ENCODE results near the gene ECD.

GRCh38 chr10:73141603-73142002 lies 26.2 kb downstream of the ECD start:
- TF ChIP-seq POLR2A (IDR thresholded peaks at IDR 0.05) = no peak
- no peak for TF ChIP-seq CTCF (IDR thresholded peaks at IDR 0.05)
